Upper lobe of left lung (tissue), 6 donors: ENCODE measurements around the gene PRLH. TPM values are rescaled to one million over a fixed set of nuclear protein-coding genes. Genes with fewer than 3 reads are reported as not detected.

ENCODE experiments used
- ATAC-seq, 2 donors: fragments of 200-7000 bp; cut with Tn5 transposase; one replicate each; pipeline ENCODE4 v1.9.1; 2022; ENCODE audit warnings: mild to moderate bottlenecking in 2 of 2, moderate library complexity in 2 of 2; ENCODE audit not compliant: low FRiP score in 2 of 2
- DNase-seq, 2 donors: peaks; one replicate each; pipeline ENCODE4 v3.0.0-alpha.2; 2019 to 2020
- H3K27ac ChIP-seq, 4 donors: fragments of 200-600 bp; sonication (generic); one replicate each; pipeline ENCODE4 v1.5.1; 2016 to 2019
- H3K27me3 ChIP-seq, 4 donors: fragments of 200-600 bp; sonication (generic); one replicate each; pipeline ENCODE4 v1.5.1; 2017 to 2019
- H3K36me3 ChIP-seq, 4 donors: fragments of 200-600 bp; sonication (generic); one replicate each; pipeline ENCODE4 v1.5.1; 2016 to 2019
- H3K4me1 ChIP-seq, 4 donors: fragments of 200-600 bp; sonication (generic); one replicate each; pipeline ENCODE4 v1.5.1; 2018 to 2019
- H3K4me3 ChIP-seq, 4 donors: fragments of 200-600 bp; sonication (generic); one replicate each; pipeline ENCODE4 v1.5.1; 2017 to 2019; ENCODE audit warnings: mild to moderate bottlenecking in 2 of 4, moderate library complexity in 1 of 4
- H3K9me3 ChIP-seq, 4 donors: fragments of 200-600 bp; sonication (generic); one replicate each; pipeline ENCODE4 v1.5.1; 2018 to 2019
- EP300 ChIP-seq, 4 donors: sonication (generic); formaldehyde crosslinking; IDR thresholded peaks; one replicate each; pipeline ENCODE4 v1.5.1; 2017; ENCODE audit warnings: antibody characterized with exemption in 4 of 4, control low read depth in 2 of 4
- POLR2A ChIP-seq, 4 donors: fragments of 450-650 bp; IDR thresholded peaks; one replicate each; pipeline ENCODE4 v1.5.1; 2016 to 2017; ENCODE audit warnings: antibody characterized with exemption in 4 of 4, mild to moderate bottlenecking in 2 of 4
- POLR2AphosphoS5 ChIP-seq, 2 donors: sonication (generic); formaldehyde crosslinking; IDR thresholded peaks; one replicate each; pipeline ENCODE4 v1.5.1; 2017; ENCODE audit warnings: antibody characterized with exemption in 2 of 2
- WGBS, 2 donors: methylation state at CpG; one replicate each; pipeline ENCODE4 v1.1.5; 2017 to 2018; 5-methylcytosine and 5-hydroxymethylcytosine counted together
- total RNA-seq, 6 donors: library from RNA; depleted of rRNA in 4 of 6; stranded (reverse); fragments of >200 nt in 4 of 6; gene quantifications; one replicate each; pipeline versions ENCODE4 v1.1.0 to v1.2.1, GENCODE V29; 2016 to 2021
- TF ChIP-seq, protein P1 (sequence below), 6 experiments: fragments of 450-650 bp in 4 of 6; fragments of 200-600 bp in 2 of 6; sonication (generic) in 2 of 6; IDR thresholded peaks; one replicate each; pipeline ENCODE4 v1.5.1; 2016 to 2019; ENCODE audit warnings: antibody characterized with exemption in 6 of 6
- donor health status: DM: no; HTN: no; CAD: no; lungs with moderate emphysema.
- donor health status: DM: no; HTN: yes; CAD: no; lungs with severe emphysema.

PRLH gene
- total RNA-seq, 6 donors from 2014 or later, result not detected

DNA sequence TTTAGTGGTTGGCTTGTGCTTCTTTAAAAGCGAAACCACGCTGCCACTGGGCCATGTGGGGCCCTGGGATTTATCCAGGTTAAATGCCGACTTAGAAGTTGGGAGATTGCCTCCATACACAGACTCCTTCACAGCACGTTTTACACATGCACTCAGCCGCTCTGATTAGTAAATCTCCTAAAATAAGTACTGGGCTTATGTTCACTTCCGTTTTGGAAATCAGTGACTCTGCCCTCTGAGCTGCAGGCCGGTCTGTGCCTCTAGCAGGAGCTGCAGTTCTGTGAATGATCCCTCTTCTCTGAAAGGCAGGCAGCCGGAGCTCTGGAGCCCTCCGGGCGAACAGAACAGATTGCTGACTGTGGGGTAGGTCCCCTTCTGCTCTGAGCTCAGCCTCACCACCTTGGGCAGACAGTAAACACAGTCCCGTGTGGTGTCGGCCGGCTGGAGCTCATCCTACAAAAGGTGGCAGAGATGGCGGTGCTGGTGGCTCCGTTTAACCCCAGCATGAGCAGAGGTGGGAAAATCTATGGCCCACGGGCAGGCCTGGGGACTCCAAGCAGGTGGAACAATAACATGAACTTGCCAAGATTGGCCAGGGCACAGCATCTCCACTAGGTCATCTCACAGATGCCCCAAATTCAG is 34.0 kb downstream of the PRLH start:
- Histone ChIP-seq H3K27me3 (no peaks in the 10 kb centered on the region), H3K4me3 (peak overlapping the region in 2 of 4 donors; percentile 6 to 32), H3K27ac (peak overlapping the region; percentile 59 to 75 (median 67)), H3K9me3 (no peaks in the 10 kb centered on the region), H3K36me3 (no peaks in the 10 kb centered on the region), H3K4me1 (peaks cover 12 to 34% (median 21%) of the 10 kb centered on the region in 4 donors)
- peak in 1 of 2 donors; percentile 47 for DNase-seq
- TF ChIP-seq POLR2AphosphoS5 (IDR thresholded peaks at IDR 0.05), result no peak
- no peak for TF ChIP-seq EP300 (IDR thresholded peaks at IDR 0.05)
- TF ChIP-seq, protein P1, sequence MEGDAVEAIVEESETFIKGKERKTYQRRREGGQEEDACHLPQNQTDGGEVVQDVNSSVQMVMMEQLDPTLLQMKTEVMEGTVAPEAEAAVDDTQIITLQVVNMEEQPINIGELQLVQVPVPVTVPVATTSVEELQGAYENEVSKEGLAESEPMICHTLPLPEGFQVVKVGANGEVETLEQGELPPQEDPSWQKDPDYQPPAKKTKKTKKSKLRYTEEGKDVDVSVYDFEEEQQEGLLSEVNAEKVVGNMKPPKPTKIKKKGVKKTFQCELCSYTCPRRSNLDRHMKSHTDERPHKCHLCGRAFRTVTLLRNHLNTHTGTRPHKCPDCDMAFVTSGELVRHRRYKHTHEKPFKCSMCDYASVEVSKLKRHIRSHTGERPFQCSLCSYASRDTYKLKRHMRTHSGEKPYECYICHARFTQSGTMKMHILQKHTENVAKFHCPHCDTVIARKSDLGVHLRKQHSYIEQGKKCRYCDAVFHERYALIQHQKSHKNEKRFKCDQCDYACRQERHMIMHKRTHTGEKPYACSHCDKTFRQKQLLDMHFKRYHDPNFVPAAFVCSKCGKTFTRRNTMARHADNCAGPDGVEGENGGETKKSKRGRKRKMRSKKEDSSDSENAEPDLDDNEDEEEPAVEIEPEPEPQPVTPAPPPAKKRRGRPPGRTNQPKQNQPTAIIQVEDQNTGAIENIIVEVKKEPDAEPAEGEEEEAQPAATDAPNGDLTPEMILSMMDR (IDR thresholded peaks at IDR 0.05), result no peak
- no peak for TF ChIP-seq POLR2A (IDR thresholded peaks at IDR 0.05)
- WGBS, 2 donors, result 37 to 55% methylated on average over 10 to 16 of the region's 16 CpGs
- ATAC-seq, result peak in 1 of 2 donors; percentile 55

GRCh38 chr2:237601453-237602116 is 35.2 kb downstream of the PRLH start:
- ATAC-seq (no peak), DNase-seq (no peak)
- 87 to 91% methylated on average over 14 of the region's 14 CpGs for WGBS, 2 donors
- H3K4me1 ChIP-seq, result peaks cover 12 to 28% (median 18%) of the 10 kb centered on the region in 4 donors
- H3K36me3 ChIP-seq, result no peaks in the 10 kb centered on the region
- H3K4me3 ChIP-seq, result no peak overlapping the region
- no peaks in the 10 kb centered on the region for H3K9me3 ChIP-seq
- no peak overlapping the region for H3K27ac ChIP-seq
- no peaks in the 10 kb centered on the region for H3K27me3 ChIP-seq
- TF ChIP-seq EP300 (IDR thresholded peaks at IDR 0.05) (no peak), POLR2A (IDR thresholded peaks at IDR 0.05) (no peak), POLR2AphosphoS5 (IDR thresholded peaks at IDR 0.05) (no peak)
- TF ChIP-seq, protein P1 (IDR thresholded peaks at IDR 0.05), result no peak

- TF ChIP-seq POLR2A (IDR thresholded peaks at IDR 0.05), result no peak
- TF ChIP-seq EP300 (IDR thresholded peaks at IDR 0.05), result no peak
- TF ChIP-seq, protein P1 (IDR thresholded peaks at IDR 0.05), result no peak
- TF ChIP-seq POLR2AphosphoS5 (IDR thresholded peaks at IDR 0.05), result no peak
- ATAC-seq (no peak), DNase-seq (no peak)
Observed at GRCh38 chr2:237602409-237602808, 36.0 kb downstream of the PRLH start.

GRCh38 chr2:237603049-237603717 is 36.8 kb downstream of the PRLH start:
- H3K4me1 ChIP-seq, result peaks cover 12 to 28% (median 18%) of the 10 kb centered on the region in 4 donors
- H3K27me3 ChIP-seq, result no peaks in the 10 kb centered on the region
- TF ChIP-seq, protein P1 (IDR thresholded peaks at IDR 0.05), result no peak
- TF ChIP-seq POLR2AphosphoS5 (IDR thresholded peaks at IDR 0.05) (no peak), EP300 (IDR thresholded peaks at IDR 0.05) (no peak), POLR2A (IDR thresholded peaks at IDR 0.05) (no peak)
- peak overlapping the region; percentile 13 to 89 (median 69) for H3K27ac ChIP-seq
- H3K4me3 ChIP-seq, result no peak overlapping the region
- H3K36me3 ChIP-seq, result no peaks in the 10 kb centered on the region
- 76 to 90% methylated on average over 13 of the region's 13 CpGs for WGBS, 2 donors
- no peak for ATAC-seq
- no peaks in the 10 kb centered on the region for H3K9me3 ChIP-seq
- peak in 1 of 2 donors; percentile 42 for DNase-seq

More at GRCh38 chr2:237602409-237602808, 36.0 kb downstream of the PRLH start:
- WGBS, 2 donors, result 91 to 96% methylated on average over 7 of the region's 7 CpGs
- H3K9me3 ChIP-seq, result no peaks in the 10 kb centered on the region
- H3K27me3 ChIP-seq, result no peaks in the 10 kb centered on the region
- no peak overlapping the region for H3K4me3 ChIP-seq
- H3K27ac ChIP-seq, result peak overlapping the region in 1 of 4 donors; percentile 89
- no peaks in the 10 kb centered on the region for H3K36me3 ChIP-seq
- peaks cover 12 to 28% (median 18%) of the 10 kb centered on the region in 4 donors for H3K4me1 ChIP-seq
